Measurements from ENCODE around the gene NPM1.

The NPM1 gene

GRCh38 chr5:171426680-171427079 lies 39.0 kb downstream of the NPM1 start:
- FAIRE-seq, result no peak
- DNase-seq (ENCODE audit: insufficient read length, low spot score), result no peak
- TF ChIP-seq CTCF (IDR thresholded peaks at IDR 0.05; ENCODE audit: insufficient read depth, missing control alignments), result no peak

DNA sequence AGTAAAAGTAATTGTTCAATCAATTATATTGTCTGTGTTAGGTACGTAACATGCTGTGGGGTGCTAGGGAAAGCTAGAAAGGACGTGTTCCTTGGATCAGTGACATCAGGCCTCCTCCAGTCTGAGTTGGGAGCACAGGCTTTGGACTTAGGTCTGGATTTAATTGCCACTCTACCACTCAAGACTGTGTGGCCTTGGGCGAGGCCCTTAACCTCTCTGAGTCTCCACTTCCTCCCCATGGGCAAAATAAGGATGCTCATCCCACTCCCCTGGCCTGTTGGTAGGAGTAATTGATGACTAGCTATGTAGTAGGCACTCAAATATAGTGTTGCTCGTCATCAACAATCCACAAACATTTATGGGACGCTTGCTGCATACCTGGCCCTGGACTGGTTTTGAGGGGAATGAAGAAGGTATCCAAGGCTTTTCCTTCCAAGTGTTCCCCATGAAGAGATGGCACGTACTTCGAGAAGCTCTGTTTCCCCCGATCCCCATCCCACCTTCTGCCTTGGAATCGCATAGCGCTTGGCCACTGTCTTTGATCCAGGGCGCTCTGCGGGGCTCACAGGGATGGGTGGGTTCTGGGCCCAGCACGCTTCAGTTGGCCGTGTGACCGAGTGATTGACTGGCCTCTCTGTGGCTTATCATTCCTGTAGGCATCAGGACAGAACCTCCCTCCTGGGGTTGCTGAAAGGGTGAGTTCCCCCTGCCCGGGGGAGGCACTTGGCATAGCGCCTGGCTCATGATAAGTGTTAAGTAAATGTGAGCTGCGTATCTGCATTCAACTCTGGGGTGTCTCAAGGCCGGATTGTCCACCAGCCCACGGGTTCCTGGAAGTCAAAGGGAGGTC lies 39.9 kb downstream of the NPM1 start:
- FAIRE-seq, result no peak
- no peak for DNase-seq (ENCODE audit: insufficient read length, low spot score)
- TF ChIP-seq CTCF (IDR thresholded peaks at IDR 0.05; ENCODE audit: insufficient read depth, missing control alignments), result no peak

DNA sequence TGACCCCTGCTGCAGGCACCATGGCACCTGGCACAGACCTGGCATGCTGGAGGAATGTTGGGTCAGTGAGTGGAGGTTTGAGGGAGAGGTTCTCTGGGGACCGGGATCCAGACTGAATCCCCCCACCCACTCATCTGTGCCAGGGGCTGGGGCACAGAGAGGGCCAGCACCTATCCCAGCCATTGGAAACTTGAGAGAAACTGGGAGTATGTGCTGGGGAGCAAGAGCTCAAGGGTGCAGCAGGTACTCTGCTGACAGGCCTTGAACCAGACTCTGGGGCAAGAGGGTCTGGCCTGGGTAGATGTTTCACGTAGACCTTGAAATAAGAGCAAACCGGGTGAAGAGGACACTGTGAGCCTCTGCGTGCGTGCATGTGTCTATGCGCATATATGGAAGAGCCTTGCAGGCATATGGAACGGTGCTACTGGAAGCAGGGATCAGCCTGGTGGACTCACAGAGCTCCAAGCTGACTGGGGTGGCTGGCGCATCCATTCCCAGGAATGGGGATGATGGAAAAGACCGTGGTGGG lies 40.6 kb downstream of the NPM1 start:
- no peak for TF ChIP-seq CTCF (IDR thresholded peaks at IDR 0.05; ENCODE audit: insufficient read depth, missing control alignments)
- DNase-seq (ENCODE audit: insufficient read length, low spot score), result no peak
- no peak for FAIRE-seq

DNA sequence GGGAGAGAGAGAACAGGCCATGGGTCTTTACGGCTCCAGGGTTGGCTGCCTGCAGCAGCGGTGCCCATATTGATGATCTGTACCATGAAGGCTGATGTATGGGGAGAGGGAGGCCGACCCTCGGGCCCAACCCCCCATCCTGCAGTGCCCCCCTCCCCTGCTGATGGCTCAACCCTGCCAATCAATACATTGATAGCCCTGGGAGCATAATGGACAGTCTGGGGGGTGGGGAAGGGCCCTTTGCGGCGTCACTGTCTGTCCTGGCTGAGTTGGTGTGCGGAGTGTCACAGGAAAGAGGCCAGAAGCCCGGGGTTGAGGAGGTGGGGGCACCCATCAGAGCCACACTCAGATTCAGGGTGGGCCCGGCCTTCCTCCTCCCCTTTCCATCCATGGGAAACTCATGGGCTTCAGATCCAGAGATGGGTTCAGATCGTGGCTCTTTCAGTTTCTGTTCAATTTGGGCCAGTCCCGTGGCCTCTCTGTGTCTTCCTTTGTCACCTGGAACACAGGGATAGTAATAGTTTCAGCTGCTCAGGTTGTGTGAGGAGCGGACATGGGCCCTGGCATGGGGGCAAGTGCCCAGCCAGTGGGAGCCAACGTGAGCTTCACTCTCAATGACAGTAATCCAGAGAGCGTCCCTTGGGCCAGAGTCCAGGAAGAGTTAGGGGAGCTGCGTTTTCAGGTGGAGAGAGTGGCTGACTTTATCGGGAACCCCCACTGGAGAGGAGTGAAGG lies 41.3 kb downstream of the NPM1 start:
- DNase-seq (ENCODE audit: insufficient read length, low spot score) (no peak), FAIRE-seq (no peak)
- TF ChIP-seq CTCF (IDR thresholded peaks at IDR 0.05; ENCODE audit: insufficient read depth, missing control alignments), result no peak

DNA sequence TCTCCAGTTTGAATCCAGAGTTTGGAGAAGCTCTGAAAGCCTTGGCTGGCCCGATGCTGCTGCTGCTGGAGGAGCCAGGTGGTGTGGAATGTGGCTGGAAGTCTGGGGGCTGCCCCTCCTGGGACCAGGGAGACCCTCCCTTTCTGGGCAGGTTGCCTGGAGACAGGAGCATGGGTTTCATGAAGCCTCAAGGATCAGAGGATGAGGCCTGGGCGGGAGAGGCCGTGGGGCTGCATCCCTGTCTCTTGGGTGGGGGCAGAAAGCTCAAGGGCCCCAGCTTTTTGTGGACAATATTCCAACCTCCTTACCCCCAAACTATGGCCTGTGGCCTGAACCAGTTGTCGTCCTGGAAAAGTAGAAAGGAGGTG lies 41.9 kb downstream of the NPM1 start:
- FAIRE-seq (no peak), DNase-seq (ENCODE audit: insufficient read length, low spot score) (no peak)
- TF ChIP-seq CTCF (IDR thresholded peaks at IDR 0.05; ENCODE audit: insufficient read depth, missing control alignments), result no peak

DNA sequence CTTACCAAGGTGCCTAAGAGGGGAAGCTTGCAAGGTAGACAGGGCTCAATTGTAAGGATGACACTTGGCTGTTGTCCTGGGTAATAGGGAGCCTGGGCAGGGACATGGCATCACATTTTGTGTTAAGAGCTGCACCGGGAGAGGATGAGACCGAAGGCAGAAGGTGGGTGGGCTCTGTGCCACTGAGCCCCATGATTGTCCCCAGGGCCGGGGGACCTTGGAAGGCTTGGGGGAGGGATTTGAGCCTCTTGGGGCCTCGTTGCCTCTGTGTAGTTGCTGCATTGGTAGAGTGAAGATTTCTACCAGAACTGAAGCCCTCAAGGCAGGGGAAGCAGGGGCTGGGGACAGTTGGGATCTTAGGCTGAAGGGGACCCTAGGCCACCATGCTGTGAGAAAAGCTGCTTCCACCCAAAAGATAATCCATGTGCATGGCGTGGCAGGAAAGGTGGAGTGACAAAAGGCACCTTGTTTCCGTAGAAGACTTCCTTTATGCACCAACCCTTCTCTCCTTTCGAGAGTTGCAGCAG lies 43.7 kb downstream of the NPM1 start:
- FAIRE-seq, result no peak
- TF ChIP-seq CTCF (IDR thresholded peaks at IDR 0.05; ENCODE audit: insufficient read depth, missing control alignments), result no peak

More for the DNA sequence above, 43.7 kb downstream of the NPM1 start:
- no peak for DNase-seq (ENCODE audit: insufficient read length, low spot score)

All from D721Med (cell line).